Psoas muscle (tissue), 8 donors: ENCODE measurements around the gene CLTB. TPM values are rescaled to one million over a fixed set of nuclear protein-coding genes. Genes with fewer than 3 reads are reported as not detected.

Source experiments
- ATAC-seq, 4 donors: fragments of 200-7000 bp; cut with Tn5 transposase; one replicate each; pipeline ENCODE4 v1.9.1; 2020; ENCODE audit warnings: moderate library complexity in 3 of 4, mild to moderate bottlenecking in 2 of 4
- DNase-seq, 2 donors: peaks; one replicate each; pipeline ENCODE4 v3.0.0-alpha.2; 2020
- H3K27ac ChIP-seq: fragments of 200-600 bp; one replicate; pipeline ENCODE4 v1.8.0; 2022
- H3K27me3 ChIP-seq, 3 donors: fragments of 200-600 bp in 1 of 3; one replicate each; pipeline versions ENCODE4 v1.6.1 to v1.8.0; 2013 to 2022; ENCODE audit warnings: low read length in 2 of 3, mild to moderate bottlenecking in 2 of 3, moderate library complexity in 1 of 3; ENCODE audit not compliant: insufficient read depth in 3 of 3
- H3K36me3 ChIP-seq, 2 donors: fragments of 200-600 bp in 1 of 2; one replicate each; pipeline versions ENCODE4 v1.6.1 to v1.8.0; 2013 to 2022; ENCODE audit warnings: low read depth in 1 of 2, mild to moderate bottlenecking in 1 of 2, moderate library complexity in 1 of 2; ENCODE audit not compliant: insufficient read depth in 1 of 2
- H3K4me1 ChIP-seq: fragments of 200-600 bp; one replicate; pipeline ENCODE4 v1.8.0; 2022
- H3K4me3 ChIP-seq: fragments of 200-600 bp; one replicate; pipeline ENCODE4 v1.8.0; 2022; ENCODE audit warnings: mild to moderate bottlenecking
- H3K9me3 ChIP-seq: fragments of 200-600 bp; one replicate; pipeline ENCODE4 v1.8.0; 2022
- CTCF ChIP-seq: fragments of 200-600 bp; IDR thresholded peaks from one replicate; pipeline ENCODE4 v1.8.0; 2022; ENCODE audit warnings: antibody characterized with exemption
- WGBS, 3 donors: extraction: QIAGEN DNeasy Blood & Tissue Kit; methylation state at CpG; one replicate each; pipeline versions ENCODE4 v1.1.6 to v1.1.7; 2013; 5-methylcytosine and 5-hydroxymethylcytosine counted together
- intact Hi-C, 2 donors: fragments of 100-400 bp; cut with DNase I; formaldehyde crosslinking; loops; one replicate each; pipeline versions ENCODE4 v1.11.0 to v1.14.2; 2022
- polyA plus RNA-seq, 3 donors: library from polyadenylated mRNA; stranded (reverse); fragments of 200-250 nt; gene quantifications; one replicate each; pipeline ENCODE4 v1.2.3, GENCODE V29; 2013
- total RNA-seq, 4 donors: library from RNA; stranded (reverse); fragmentation: NEBNext Ultra II Directional in 2 of 4; extraction: Animal tissue kit (Norgen Biotek cat#: 25700) in 2 of 4; gene quantifications; one replicate each; pipeline versions ENCODE4 v1.2.1 to v1.2.4, GENCODE V29; 2021 to 2023
- donor health status: healthy with polysubstance abuse.
- donor health status: DM: no; HTN: no; CAD: no; lungs with moderate emphysema.
- donor health status: Bipolar disorder and iron deficiency.
- donor health status: healthy.
- donor health status: DM: yes; HTN: yes; CAD: no.
- donor health status: DM: no; HTN: no; CAD: no.
- donor health status: DM: no; HTN: no; CAD: no.
- donor health status: DM: yes; HTN: yes; CAD: no.

The CLTB gene
- total and polyA plus RNA-seq, 7 donors, result 162 to 413 (median 223) TPM

- no peak for DNase-seq
- WGBS, 3 donors, result 82 to 87% (median 83%) methylated on average over 3 of the region's 3 CpGs
- Histone ChIP-seq H3K9me3 (no peaks in the 10 kb centered on the region), H3K36me3 (no peaks in the 10 kb centered on the region), H3K4me1 (no peaks in the 10 kb centered on the region), H3K27me3 (no peaks in the 10 kb centered on the region), H3K4me3 (no peak overlapping the region), H3K27ac (no peak overlapping the region)
- no peak for ATAC-seq
- intact Hi-C loops, result no loop called here
- no peak for TF ChIP-seq CTCF
These were observed 7.8 kb upstream of the CLTB start for GRCh38 chr5:176424181-176424580.

GRCh38 chr5:176420972-176421544 lies 4.7 kb upstream of the CLTB start:
- TF ChIP-seq CTCF, result no peak
- Histone ChIP-seq H3K36me3 (no peaks in the 10 kb centered on the region), H3K4me3 (no peak overlapping the region), H3K9me3 (no peaks in the 10 kb centered on the region), H3K4me1 (peaks cover 6% of the 10 kb centered on the region), H3K27ac (no peak overlapping the region), H3K27me3 (no peaks in the 10 kb centered on the region)
- 71 to 79% (median 76%) methylated on average over 2 of the region's 2 CpGs for WGBS, 3 donors
- DNase-seq (no peak), ATAC-seq (no peak)
- intact Hi-C loops, result no loop called here

- H3K36me3 ChIP-seq, result no peaks in the 10 kb centered on the region
- intact Hi-C loops, result no loop called here
- DNase-seq (no peak), ATAC-seq (no peak)
- peaks cover 10% of the 10 kb centered on the region for H3K4me1 ChIP-seq
- no peak overlapping the region for H3K27ac ChIP-seq
- no peaks in the 10 kb centered on the region for H3K27me3 ChIP-seq
- H3K4me3 ChIP-seq, result no peak overlapping the region
- H3K9me3 ChIP-seq, result no peaks in the 10 kb centered on the region
- TF ChIP-seq CTCF, result no peak
- 88 to 91% (median 91%) methylated on average over 5 of the region's 5 CpGs for WGBS, 3 donors
These were observed 3.7 kb upstream of the CLTB start for GRCh38 chr5:176420086-176420485.

GRCh38 chr5:176418251-176418650 lies 1.9 kb upstream of the CLTB start:
- no peak for DNase-seq
- WGBS, 3 donors, result 90 to 93% (median 92%) methylated on average over 9 of the region's 9 CpGs
- intact Hi-C loops, result loop anchor here (2.0 to 10.0 kb wide), 2 partner anchors 29 to 127 kb away; partner anchors contain the start of gene CDHR2 (in 1 of the 2)
- H3K4me3 ChIP-seq, result no peak overlapping the region
- H3K27ac ChIP-seq, result no peak overlapping the region
- TF ChIP-seq CTCF, result no peak
- H3K36me3 ChIP-seq, result peaks cover 0 to 6% of the 10 kb centered on the region in 2 donors
- no peaks in the 10 kb centered on the region for H3K9me3 ChIP-seq
- peaks cover 29% of the 10 kb centered on the region for H3K4me1 ChIP-seq
- no peaks in the 10 kb centered on the region for H3K27me3 ChIP-seq
- no peak for ATAC-seq

GRCh38 chr5:176416965-176417364 lies 626 bp upstream of the CLTB start:
- ATAC-seq, result no peak
- intact Hi-C loops, result loop anchor here (1.0 to 10.0 kb wide), 3 partner anchors 30 to 128 kb away; partner anchors contain the start of gene CDHR2 (in 1 of the 2)

More at GRCh38 chr5:176416965-176417364, 626 bp upstream of the CLTB start:
- WGBS, 3 donors, result 52 to 70% (median 55%) methylated on average over 11 of the region's 11 CpGs
- no peaks in the 10 kb centered on the region for H3K9me3 ChIP-seq
- peak overlapping the region; percentile 96 for H3K4me3 ChIP-seq
- no peak for TF ChIP-seq CTCF
- H3K27me3 ChIP-seq, result no peaks in the 10 kb centered on the region
- DNase-seq, result no peak
- peaks cover 40% of the 10 kb centered on the region for H3K4me1 ChIP-seq
- H3K27ac ChIP-seq, result peak overlapping the region; percentile 100
- peaks cover 0 to 6% of the 10 kb centered on the region in 2 donors for H3K36me3 ChIP-seq
